SH-SY5Y (cell line): ENCODE measurements around the gene SPAG9.

Experiments
- GATA2 ChIP-seq: IDR thresholded peaks from 2 replicates; pipeline ENCODE4 v1.6.1; 2011; ENCODE audit warnings: mild to moderate bottlenecking, low read depth, low read length
- GATA3 ChIP-seq: IDR thresholded peaks from 2 replicates; pipeline ENCODE4 v1.6.1; 2011; ENCODE audit warnings: low read depth, mild to moderate bottlenecking, low read length, moderate library complexity

- TF ChIP-seq GATA2 = no peak
- no peak for TF ChIP-seq GATA3
These were observed 119.6 kb downstream of the SPAG9 start for GRCh38 chr17:51000835-51001638.
